Fibroblast of upper back skin (primary cell): ENCODE measurements around the gene ZBTB42.

ENCODE experiments used
- DNase-seq: peaks from one replicate; pipeline ENCODE4 v3.0.0-alpha.2; 2013

The ZBTB42 gene

DNA sequence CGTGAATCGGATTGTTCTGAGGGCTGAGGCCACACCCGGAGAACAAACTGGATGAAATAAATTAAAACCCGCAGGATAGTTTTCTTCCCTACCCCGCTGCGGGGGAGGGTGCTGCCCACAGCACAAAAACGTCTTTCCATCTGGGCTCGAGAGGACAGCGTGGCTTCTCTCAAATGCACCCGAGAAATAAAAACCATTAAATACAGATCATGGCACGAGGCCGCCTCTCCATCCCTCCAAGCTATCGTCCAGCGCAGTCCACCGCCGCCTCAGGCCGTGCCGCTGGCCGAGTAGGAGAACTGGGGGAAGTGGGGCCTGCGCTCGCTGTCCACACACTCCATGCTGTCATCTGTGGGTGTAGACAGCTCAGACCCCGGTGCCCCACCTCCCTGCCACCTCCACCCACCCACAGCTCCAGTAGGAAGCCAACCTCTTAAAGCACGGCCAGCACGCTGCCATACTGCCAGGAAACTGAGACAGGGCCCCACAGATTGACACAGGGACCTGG lies 30.8 kb upstream of the ZBTB42 start:
- DNase-seq, result no peak

- no peak for DNase-seq
These were observed 30.0 kb upstream of the ZBTB42 start for GRCh38 chr14:104770851-104771272.

- no peak for DNase-seq
These were observed 29.5 kb upstream of the ZBTB42 start for GRCh38 chr14:104771374-104771773.

DNA sequence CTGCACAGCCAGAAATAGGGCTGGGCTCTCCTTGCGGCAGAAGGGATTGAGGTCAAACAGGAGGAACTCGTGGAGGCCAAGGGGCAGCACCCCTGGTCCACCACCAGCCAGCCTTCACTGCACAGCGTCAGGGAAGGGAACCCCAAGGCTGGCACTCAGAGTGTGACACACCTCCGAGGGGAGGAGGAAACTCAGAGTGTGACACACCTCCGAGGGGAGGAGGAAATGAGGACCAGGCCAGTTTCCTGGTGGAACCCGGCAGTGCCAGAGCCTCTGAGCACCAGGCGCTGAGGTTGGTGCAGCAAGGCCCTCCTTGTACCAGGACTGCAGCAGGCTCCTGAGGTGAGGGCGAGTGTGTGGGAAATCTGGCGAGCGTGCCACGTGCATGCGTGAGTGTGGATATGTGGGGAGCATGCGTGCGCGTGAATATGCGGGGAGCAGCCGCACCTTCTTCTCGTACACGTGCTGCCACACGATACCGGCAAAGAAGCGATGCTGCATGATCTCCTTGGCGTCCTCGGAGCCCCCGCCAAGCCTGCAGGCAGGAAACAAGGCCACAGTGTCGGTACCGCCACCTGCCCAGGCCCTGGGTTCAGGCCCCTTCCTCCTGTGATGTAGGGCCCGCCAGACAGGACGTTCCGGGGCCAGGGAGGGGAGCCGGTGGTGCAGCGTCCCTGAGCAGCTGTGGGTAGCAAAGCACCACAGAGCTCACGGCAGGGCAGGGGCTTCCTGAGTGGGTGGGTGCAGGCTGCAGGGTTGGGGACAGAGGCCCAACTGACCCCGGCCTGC lies 28.8 kb upstream of the ZBTB42 start:
- no peak for DNase-seq

- no peak for DNase-seq
These were observed 28.0 kb upstream of the ZBTB42 start for GRCh38 chr14:104772707-104773504.

DNA sequence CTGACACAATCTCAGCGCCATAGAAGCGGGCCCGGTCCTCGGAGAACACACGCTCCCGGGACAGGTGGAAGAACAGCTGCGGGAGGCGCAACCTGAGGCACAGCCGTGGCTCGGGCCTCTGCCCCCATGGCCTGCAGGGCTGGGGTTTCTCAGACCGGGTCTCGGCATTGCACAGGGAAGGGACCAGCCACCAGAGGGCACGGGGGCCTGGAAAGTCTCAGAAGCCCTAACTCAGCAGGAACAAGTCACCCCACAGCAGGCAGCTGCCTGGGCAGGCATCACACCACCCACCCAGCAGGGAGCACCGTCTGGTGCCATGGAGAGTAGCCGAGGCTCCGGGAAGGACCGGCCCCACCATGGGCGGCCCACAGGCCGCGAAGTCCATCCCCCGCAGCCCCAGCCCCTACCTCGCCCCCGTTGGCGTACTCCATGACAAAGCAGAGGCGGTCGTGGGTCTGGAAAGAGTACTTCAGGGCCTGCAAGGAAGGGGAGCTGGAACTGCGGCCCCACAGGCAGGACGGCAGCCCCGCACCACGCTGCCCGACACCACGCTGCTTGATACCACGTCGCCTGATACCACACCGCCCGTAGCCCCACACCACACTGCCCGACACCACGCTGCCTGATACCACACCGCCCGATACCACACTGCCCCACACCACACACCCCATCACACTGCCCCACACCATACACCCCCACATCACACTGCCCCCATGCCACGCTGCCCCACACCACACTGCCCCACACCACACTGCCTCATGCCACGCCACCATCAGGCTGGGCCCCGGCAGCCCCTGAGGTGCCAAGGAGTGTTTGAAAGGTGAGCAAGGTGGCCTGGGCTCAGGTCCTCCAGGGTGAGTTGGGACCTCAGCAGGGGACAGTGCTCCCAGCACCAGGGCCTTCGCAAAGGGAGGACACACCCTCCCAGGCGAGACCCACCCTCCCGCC lies 27.1 kb upstream of the ZBTB42 start:
- no peak for DNase-seq

- DNase-seq, result no peak
These were observed 26.3 kb upstream of the ZBTB42 start for GRCh38 chr14:104774453-104775072.

- no peak for DNase-seq
These were observed 25.8 kb upstream of the ZBTB42 start for GRCh38 chr14:104775073-104775489.

DNA sequence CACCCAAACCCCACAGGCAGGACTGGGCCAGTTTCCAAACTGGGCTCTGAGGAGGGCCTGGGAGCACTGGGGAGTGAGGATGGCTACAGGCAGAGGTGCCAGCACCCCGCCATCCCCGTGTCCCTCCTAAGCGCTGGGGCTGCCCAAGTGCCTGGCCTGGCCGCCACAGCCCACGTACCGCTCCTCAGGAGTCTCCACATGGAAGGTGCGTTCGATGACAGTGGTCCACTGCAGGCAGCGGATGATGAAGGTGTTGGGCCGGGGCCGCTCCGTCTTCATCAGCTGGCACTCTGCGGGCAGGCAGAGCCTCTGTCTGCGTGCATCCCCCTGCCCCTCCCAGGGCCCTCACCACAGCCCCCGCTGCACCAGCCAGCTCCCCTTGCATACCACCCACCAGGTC lies 24.4 kb upstream of the ZBTB42 start:
- no peak for DNase-seq

GRCh38 chr14:104776961-104777807 lies 23.7 kb upstream of the ZBTB42 start:
- DNase-seq, result no peak

GRCh38 chr14:104777808-104778249 lies 23.1 kb upstream of the ZBTB42 start:
- no peak for DNase-seq

- no peak for DNase-seq
These were observed 22.1 kb upstream of the ZBTB42 start for GRCh38 chr14:104778694-104779331.

- DNase-seq, result no peak
These were observed 21.0 kb upstream of the ZBTB42 start for GRCh38 chr14:104779776-104780512.

DNA sequence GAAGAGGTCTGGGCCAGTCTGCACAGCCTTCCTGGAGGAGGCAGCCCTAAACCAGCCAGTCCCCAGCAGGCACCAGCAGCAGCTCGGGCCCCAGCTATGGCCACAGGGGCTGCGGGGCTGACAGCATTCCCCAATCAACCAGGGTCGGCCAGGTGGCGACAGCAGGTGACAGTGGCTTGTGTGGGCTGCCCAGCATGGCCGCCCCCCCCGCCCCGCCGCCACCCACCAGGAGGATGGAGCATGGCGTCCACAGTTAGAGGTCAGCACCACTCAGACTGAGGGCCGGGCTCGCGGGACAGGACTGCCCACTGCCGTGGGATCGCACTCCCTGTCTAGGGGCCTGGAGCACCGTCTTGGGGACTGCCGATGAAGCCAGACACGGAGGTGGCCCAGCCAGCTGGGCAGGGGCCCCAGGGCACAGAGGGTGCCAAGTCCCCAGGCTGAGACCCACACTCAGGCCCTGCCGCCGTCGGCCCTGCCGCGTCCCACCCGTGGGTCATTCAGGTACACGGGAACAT lies 20.3 kb upstream of the ZBTB42 start:
- DNase-seq, result no peak

DNA sequence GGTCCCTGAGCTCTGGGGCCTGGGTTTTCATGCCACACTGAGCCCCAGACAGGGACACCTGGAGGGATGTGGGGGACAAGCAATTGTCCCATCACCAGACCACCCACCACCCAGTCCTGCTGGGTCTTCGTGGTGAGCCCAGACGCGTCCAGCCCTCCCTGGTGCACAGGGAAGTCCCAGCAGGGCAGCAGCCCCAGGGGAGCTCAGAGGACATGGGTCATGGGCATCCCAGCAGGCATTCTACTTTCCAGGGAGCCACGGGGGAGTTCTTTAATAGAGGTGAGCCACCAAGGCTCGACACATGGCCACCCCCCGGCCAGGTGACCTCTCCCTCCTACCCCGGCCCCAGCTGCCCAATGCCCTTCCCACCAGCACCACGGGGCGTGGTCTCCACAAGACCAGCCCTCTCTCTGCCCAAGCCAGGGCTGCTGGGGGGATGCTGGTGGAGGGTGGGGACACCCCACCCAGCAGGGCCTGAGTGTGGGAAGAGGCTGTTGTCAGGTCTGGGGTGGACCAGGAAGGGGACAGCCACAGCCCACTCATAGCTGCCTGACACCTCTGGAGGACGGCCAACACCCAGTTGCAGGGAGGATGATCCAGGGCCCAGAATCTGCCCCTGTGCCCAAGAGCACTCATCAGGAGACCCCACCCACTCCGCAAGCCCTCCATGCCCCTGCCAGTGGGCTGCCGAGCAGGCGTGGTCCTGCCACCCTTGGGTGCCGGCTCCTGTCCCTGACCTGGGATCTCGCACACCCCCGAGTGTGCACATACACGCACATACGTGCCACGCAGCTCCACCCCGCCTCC lies 19.4 kb upstream of the ZBTB42 start:
- DNase-seq, result no peak

- DNase-seq, result no peak
These were observed 18.7 kb upstream of the ZBTB42 start for GRCh38 chr14:104782086-104782807.

- DNase-seq, result no peak
These were observed 18.1 kb upstream of the ZBTB42 start for GRCh38 chr14:104782808-104783139.

DNA sequence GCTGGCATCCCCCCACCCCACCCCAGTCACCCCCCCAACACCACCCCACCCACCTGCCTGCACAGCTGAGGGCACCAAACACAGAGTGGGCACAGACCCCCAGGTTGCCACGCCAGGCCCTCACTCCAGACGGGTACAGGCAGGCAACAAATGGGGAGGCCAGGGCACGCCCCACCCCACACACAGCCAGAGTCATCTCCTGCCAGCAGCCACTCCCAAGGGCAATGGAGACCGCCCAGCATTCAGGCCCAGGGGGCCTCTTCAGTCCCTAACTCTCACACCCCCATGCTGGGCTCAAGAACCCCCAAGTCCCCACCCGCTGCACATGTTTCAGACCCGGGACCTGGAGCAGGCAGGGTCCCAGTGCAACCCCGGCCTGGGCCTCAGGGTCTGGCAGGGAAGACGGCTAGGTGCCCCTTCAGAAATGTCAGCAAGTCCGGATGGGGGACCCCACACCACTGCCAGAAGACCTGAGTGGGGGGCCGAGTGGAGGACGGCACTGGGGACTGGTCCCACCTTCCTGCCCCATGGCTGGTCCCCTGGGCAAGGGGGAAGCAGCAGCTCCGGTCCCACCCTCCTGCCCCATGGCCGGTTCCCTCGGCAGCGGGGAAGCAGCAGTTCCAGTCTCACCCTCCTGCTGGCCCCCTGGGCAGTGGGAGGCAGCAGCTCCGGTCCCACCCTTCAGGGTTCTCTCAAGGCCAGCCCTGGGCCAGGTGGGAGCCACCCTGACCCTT lies 17.2 kb upstream of the ZBTB42 start:
- no peak for DNase-seq
